Epidermal melanocyte (primary cell): Measurements from ENCODE around the gene ALDH9A1.
"Not testable (repeated sequence)": the region's sequence is repeated elsewhere in the genome, so short reads cannot be mapped to it uniquely, and the experiment has no call there.

ENCODE experiments used
- DNase-seq: peaks from one replicate; pipeline ENCODE4 v3.0.0; 2011; ENCODE audit warnings: low spot score; ENCODE audit not compliant: insufficient read length

ALDH9A1 gene

GRCh38 chr1:165688046-165688445 lies 10.3 kb downstream of the ALDH9A1 start:
- no peak for DNase-seq

- DNase-seq, result no peak
Observed at GRCh38 chr1:165686971-165687433, 11.4 kb downstream of the ALDH9A1 start.

GRCh38 chr1:165686121-165686970 lies 12.0 kb downstream of the ALDH9A1 start:
- DNase-seq, result no peak

- no peak for DNase-seq
Observed at GRCh38 chr1:165683848-165684485, 14.4 kb downstream of the ALDH9A1 start.

- not testable (repeated sequence) for DNase-seq
Observed at GRCh38 chr1:165680773-165681172, 17.6 kb downstream of the ALDH9A1 start.

GRCh38 chr1:165680303-165680702 lies 18.1 kb downstream of the ALDH9A1 start:
- DNase-seq, result no peak

- no peak for DNase-seq
Observed at GRCh38 chr1:165679282-165680036, 18.9 kb downstream of the ALDH9A1 start.

- no peak for DNase-seq
Observed at GRCh38 chr1:165678509-165678908, 19.9 kb downstream of the ALDH9A1 start.

- DNase-seq, result no peak
Observed at GRCh38 chr1:165675794-165676193, 22.6 kb downstream of the ALDH9A1 start.

GRCh38 chr1:165674599-165674998 lies 23.8 kb downstream of the ALDH9A1 start:
- DNase-seq, result no peak

GRCh38 chr1:165671526-165671925 lies 26.8 kb downstream of the ALDH9A1 start:
- DNase-seq, result no peak

- no peak for DNase-seq
Observed at GRCh38 chr1:165668184-165668583, 30.2 kb downstream of the ALDH9A1 start.

- no peak for DNase-seq
Observed at GRCh38 chr1:165666152-165666825, 32.1 kb downstream of the ALDH9A1 start.

- DNase-seq, result no peak
Observed at GRCh38 chr1:165662186-165662585, 36.2 kb downstream of the ALDH9A1 start.

GRCh38 chr1:165661703-165662102 lies 36.7 kb downstream of the ALDH9A1 start:
- no peak for DNase-seq

GRCh38 chr1:165659581-165659895 lies 38.8 kb downstream of the ALDH9A1 start:
- DNase-seq, result no peak

- DNase-seq, result not testable (repeated sequence)
Observed at GRCh38 chr1:165658766-165659580, 39.4 kb downstream of the ALDH9A1 start.

GRCh38 chr1:165650981-165651625 lies 47.3 kb downstream of the ALDH9A1 start:
- no peak for DNase-seq

- DNase-seq, result no peak
Observed at GRCh38 chr1:165648919-165649572, 49.3 kb downstream of the ALDH9A1 start.

- no peak for DNase-seq
Observed at GRCh38 chr1:165647970-165648369, 50.4 kb downstream of the ALDH9A1 start.
